HG03103 (cell line): Measurements from ENCODE around the gene NMRK1.

Experiments
- ATAC-seq: cut with Tn5 transposase; IDR thresholded peaks from one replicate; pipeline ENCODE4 v1.9.1; 2021; ENCODE audit warnings: low read depth; ENCODE audit not compliant: unreplicated experiment

Gene NMRK1

DNA sequence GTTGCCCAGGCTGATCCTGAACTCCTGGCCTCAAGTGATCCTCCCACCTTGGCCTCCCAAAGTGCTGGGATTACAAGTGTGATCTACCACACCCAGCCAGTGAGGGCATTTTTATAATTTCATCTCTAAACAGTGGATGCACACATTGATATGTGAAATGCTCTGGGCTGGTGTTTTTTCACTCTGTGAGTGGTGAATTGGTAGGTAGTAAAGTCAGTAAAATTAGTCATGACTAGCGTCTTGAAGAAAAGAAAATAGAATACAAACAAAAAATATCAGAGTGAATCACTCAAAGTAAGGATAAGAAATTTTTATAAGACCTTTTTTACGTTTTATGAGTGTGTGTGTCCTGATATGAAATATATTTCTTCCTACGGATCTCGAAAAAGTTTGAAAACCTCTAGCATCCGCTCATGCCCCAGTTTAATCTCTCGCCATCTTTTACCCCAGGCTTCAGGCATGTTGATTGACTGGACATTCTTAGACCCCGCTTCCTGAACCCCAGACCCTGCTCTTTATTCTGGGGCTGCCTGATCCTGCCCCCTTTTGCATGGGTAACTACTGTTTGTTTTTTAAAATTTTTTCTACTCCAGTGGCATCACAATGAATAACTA is 14.3 kb upstream of the NMRK1 start:
- no peak for ATAC-seq

DNA sequence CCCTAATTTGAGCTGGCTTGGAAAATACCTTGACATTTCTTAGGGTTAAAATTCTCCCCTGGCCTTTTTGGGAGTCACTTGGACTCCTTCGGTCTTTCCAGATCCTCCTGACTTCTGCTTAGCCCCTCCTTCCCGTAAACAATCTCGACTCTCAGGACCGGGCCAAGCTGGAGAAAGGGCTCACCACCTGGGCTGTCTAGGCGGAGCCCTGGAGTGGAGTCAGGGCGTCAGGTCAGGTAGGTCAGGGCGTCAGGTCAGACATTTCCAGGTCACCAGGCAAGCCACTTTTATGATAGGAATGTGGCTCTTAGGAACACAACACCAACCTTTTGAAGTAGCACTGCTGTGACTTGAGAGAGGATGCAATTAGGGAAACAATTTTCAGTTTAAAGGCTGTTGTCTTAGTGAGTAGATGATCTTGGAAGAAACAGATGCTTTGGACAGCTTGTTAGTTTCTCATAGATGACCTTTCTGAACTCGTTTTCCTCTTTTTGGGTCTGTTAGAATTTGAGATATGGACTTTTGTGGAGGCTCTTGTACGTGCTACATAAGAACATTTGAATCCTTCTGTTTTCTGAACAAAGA is 13.1 kb upstream of the NMRK1 start:
- ATAC-seq = no peak

- no peak for ATAC-seq
Measured at GRCh38 chr9:75096796-75097195, 8.8 kb upstream of the NMRK1 start.

DNA sequence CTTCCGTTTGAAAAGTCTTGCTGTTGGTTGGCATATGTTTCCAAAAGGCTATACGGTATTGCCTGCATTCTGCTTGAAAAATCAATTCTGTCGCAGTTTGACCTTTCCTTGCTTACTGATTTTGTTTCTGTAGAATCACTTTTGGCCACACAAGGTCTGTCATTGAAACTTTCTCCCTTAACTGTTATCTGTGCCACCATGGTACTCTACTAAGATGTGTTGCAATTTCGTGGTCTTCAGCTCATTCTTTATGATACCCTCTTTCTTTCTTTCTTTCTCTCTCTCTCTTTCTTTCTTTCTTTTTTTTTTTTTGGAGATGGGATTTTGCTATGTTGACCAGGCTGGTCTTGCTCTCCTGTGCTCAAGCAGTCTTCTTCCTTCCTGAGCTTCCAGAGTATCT is 4.8 kb upstream of the NMRK1 start:
- ATAC-seq = no peak

- no peak for ATAC-seq
Measured at GRCh38 chr9:75090579-75090978, 2.6 kb upstream of the NMRK1 start.

- ATAC-seq = no peak
Measured at GRCh38 chr9:75089373-75089766, 1.4 kb upstream of the NMRK1 start.

- ATAC-seq = peak; percentile 29
Measured at GRCh38 chr9:75088646-75089372, 854 bp upstream of the NMRK1 start.

DNA sequence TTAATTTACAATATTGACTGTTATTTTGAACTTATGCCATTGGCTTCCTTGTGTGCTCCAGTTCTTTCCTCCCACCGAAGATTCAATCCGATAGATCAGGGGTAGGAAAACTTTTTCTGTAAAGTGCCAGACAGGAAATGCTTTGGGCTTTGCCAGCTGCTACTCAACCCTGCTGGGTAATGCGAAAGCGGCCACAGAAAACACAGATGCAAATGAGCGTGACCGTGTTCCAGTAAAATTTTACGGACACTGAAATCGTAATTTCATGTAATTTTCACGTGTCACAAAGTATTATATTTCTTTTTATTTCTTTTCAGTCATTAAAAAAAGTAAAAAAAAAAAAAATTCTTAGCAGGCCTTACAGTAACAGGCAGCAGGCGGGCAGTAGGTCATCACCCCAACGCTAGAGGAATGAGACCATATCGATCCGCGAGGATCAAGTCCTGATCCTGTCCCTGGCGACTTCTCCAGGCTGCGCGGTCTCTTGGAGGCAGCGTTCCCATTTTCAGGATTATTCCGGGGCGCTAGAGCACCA is 599 bp downstream of the NMRK1 start:
- no peak for ATAC-seq

DNA sequence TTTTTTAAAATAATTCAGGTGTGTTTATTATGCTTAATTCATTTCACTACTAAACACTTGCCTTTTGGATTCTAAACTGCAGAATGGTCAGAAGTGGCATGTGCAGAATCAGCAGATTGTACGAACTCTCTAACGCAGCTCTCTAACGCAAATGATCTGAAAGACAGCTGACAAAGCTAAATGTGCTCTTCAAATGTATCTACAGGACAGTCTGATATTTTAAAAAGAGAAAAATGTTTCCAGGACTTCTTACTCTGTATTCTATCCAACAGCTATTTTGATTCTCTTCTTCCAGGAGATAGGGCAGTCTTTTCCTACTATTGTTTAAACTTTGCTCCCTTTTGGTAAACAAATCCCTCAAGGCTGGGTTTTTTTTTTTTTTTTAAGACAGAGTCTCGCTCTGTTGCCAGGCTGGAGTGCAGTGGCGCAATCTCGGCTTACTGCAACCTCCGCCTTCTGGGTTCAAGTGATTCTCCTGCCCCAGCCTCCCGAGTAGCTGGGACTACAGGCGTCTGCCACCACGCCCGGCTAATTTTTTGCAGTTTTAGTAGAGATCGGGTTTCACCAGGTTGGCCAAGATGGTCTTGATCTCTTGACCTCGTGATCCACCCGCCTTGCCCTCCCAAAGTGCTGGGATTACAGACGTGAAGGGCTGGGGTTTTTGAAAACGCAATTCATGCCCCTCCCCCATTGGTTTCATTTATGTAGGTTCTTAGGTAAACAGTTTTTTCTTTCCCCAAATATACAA is 1.2 kb downstream of the NMRK1 start:
- no peak for ATAC-seq

DNA sequence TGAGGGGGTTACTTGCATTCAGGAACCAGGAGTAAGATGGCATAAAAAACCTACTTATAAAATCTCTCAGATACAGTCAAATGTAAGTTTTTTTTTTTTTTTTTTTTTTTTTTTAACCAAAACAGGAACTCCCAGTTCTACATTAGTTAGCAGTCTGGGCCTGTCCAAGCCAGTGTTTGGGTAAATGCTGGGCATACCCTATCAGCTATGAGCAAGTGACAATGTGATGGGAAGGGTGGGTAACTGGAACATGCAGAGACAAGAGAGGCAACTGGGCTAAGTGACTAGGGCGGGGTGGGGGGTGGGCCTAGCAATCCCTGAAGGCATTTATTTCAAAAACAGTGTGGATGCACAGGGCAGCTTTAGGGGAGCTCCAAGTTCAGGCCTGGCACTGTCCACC is 2.3 kb downstream of the NMRK1 start:
- ATAC-seq = no peak

GRCh38 chr9:75084081-75084672 is 3.8 kb downstream of the NMRK1 start:
- no peak for ATAC-seq

GRCh38 chr9:75083188-75083970 is 4.6 kb downstream of the NMRK1 start:
- no peak for ATAC-seq

DNA sequence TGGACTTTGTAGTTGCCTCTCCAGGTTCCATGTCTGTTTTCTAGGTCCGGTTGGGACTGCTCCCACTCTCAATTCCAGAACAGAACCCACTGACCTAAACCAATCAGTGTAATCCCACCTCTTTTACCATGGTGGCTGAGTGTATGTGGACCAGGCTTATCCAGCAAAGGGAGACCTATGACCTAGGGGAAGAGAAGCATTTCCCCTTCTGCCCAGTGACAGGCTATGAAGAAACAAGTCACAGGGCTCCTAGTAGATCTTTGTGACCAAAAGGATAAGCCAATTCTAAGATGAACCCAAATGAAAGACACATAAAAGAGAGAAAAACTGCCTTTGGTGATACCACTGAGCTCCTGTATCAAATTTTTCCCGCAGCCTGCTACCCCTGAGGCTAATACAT is 6.3 kb downstream of the NMRK1 start:
- no peak for ATAC-seq

DNA sequence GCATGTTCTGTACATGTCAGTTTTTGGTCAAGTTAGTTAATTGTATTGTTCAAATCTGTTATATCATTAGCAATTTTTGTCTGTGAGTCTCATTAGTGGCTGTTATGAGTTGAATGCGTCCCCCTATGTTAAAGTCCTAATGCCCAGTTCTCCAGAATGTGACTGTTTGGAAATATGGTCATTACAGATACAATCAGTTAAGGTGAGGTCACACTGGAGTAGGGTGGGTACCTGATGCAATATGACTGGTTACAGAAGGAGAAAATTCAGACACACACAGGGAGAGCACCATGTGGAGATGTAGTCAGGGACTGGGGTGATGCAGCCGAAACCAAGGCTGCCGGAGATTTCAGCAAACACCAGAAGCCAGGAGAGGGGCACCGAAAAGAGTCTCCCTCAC is 15.1 kb downstream of the NMRK1 start:
- no peak for ATAC-seq

DNA sequence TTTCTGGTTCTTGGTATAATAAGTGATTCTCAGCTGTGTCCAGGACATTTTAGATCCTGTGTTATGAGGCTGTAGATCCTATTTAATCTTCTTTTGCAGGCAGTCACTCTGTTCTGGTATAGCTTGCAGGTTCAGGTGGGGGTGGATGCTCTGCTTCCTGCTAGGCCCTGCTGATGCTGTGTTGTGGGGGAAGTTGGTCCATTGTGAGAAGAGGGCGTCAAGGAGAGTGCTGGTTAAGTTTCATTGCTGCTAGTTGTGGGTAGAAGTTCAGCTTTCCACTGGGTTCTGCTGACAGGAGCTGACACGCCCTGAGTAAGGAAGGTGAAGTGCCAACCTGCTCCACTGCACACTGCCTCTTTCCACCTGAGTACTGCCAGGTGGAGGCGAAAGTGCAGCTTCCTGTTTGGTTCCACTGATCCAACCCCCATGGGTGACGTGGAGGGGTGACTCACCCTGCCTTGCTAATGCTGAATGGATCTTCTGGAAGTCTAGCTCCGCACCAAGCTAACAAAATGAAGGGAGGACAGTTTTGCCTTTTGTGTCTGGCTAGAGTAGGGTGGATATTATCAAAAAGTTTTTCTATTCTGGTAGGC is 16.3 kb downstream of the NMRK1 start:
- ATAC-seq = peak; percentile 49

GRCh38 chr9:75069171-75069570 is 18.8 kb downstream of the NMRK1 start:
- no peak for ATAC-seq

DNA sequence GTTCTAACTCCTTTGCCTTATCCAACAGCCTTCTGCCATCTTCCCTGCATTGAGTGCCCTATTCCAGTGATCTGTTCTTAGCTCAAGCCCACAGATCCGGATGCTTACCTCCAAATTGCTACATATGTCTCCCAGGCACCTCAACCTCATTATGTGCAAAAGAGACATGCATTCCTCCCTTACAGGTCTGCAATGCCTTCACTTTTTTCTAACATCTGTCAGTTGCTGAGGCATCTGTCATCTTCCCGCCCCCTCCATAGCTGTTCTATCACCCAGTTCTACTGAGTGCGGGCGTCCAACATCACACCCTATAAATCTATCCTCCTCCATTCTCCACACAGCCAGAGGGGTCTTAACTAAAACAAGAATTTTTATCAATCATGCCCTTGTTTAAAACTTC is 20.1 kb downstream of the NMRK1 start:
- ATAC-seq = no peak

DNA sequence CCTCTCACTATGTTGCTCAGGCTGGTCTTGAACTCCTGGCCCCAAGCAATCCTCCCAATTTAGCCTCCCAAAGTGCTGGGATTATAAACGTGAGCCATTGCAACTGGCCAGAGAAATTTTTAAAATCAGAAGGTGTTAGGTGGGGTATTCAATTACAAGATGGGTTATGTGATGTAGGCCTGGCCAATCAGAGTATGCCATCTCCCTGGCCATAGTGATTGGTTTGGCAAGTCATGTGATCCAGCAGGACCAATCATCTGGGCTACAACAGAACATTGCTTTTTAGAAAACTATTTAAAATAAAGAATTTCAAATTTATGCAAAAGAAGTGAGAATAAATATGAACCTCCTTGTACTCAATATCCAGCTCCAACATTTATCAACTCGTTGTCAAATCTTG is 22.4 kb downstream of the NMRK1 start:
- no peak for ATAC-seq

- no peak for ATAC-seq
Measured at GRCh38 chr9:75064307-75065025, 23.5 kb downstream of the NMRK1 start.
